HT-29 (cell line): ENCODE results near the gene KLHL6. TPM values are rescaled to one million over a fixed set of nuclear protein-coding genes. Genes with fewer than 3 reads are reported as not detected.
"Not testable (repeated sequence)": the region's sequence is repeated elsewhere in the genome, so short reads cannot be mapped to it uniquely, and the experiment has no call there.

Source experiments
- DNase-seq: peaks from one replicate; pipeline ENCODE4 v3.0.0-alpha.2; 2015; ENCODE audit warnings: low spot score
- total RNA-seq: library from RNA; depleted of rRNA; stranded (reverse); fragments of >200 nt; shearing (Covaris generic); gene quantifications from 2 replicates; pipeline ENCODE4 v1.2.3, GENCODE V29; 2014

Gene KLHL6
- total RNA-seq, 1 experiment from 2014 or later: not detected

DNA sequence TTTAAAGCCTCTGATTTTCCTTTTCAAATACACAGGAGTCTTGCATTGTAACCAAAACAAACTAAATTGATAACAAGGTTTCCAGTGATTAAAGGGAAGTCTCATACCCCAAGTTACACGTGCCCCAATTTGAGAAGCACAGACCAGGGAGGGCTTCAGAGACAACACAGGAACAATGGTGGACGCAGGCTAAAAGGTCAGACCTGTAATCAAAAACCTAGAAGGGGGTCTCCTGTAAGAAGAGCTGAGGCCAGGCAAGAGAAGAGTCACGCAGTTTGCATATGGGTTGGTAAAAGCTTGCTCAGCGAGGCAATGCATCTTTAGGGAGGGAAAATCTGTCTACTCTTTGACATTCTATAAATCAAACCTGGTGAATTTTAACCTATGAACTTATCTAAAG is 68.5 kb downstream of the KLHL6 start:
- DNase-seq: no peak

DNA sequence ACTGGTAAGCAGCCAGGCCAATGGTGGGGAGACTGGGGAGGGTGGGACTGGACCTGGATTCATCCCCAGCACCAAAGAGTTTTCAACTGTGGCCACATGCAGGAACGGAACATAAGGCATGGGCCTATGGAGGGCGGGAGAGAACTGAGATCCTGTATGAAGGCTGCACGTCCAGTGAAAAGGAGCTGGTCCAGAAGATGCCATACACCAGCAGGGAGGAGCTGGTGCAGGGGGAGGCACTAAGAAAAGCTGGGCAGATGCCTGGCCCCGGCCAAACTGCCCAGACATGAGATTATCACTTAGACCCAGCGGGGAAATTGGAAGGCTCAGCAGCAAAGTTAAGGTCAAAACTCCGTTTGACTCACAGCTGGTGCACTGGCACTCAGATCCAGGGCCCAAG is 69.0 kb downstream of the KLHL6 start:
- DNase-seq: no peak

DNA sequence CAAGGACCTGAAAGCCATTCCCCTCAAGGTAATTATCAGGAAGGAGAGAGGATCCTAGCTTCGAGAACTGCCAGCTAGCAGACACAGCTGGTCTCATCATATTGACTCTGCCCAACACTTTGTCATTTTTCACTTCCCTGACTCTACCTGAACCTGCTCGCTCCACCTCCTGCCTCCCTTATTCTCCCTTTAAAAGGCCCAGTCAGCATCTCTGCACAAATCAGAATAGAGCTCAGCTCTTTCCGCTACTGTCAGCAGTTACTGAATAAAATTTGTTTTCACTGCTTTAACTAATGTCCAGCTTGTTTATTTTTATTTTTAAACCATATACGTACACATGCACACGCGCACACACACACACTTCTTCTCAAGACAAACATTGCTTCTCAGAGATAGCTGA is 69.9 kb downstream of the KLHL6 start:
- DNase-seq: no peak

DNA sequence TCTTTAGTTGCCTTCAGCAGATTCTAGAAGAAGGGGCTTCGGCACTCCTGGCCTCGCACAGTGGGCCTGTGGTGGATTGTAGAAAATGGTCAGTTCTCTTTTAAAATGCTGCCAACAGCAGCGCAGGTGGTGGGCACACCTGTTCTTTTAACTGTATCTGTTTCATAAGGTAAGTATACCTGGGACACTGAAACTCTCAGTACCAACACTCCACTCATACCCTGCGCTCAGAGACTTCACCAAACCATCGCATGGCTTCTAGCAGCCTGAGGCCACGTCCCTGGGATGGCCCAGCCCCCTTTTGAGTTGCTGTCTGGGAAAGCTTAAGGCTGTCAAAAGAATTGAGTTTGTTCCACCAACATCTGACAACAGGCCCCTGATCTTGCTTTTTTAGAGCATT is 70.4 kb downstream of the KLHL6 start:
- no peak for DNase-seq

DNA sequence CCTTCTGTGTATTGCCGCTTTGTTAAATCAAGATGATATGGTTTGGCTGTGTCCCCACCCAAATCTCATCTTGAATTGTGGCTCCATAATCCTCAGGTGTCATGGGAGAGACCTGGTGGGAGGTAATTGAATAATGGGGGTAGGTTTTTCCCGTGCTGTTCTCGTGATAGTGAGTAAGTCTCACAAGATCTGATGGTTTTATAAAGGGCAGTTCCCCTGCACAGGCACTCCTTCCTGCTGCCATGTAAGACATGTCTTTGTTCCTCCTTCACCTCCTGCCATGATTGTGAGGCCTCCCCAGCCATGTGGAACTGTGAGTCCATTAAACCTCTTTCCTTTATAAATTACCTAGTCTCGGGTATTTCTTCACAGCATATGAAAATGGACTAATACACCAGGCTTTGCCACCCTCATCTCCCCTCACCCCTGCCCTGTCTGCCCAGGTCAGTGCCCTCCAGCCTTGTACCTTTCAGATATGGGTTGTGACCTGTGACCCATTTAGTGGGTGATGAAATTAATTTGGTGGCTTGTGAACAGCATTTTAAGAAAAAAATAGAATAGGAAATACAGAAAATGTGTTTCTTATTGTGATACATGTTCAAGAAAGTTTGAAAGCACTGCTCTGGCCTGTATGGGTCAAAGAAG is 71.0 kb downstream of the KLHL6 start:
- DNase-seq: no peak

DNA sequence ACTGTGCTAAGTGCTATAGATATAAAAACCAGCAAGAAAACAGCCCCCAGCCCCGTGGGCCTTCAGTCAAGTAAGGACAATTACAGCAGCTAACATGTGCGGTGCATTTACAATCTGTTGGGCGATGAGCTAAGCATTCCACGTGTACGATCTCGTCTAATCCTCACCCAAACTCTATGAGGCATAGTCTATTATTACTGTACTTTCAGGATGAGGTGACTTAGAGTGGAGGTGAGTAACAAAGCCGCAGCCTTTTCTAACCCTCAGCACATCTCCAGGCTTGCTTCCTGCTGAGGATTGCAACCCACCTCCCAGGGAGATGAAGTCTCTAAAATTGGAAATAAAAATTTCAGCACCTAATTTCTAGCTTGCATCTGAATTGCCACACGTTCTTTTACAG is 73.9 kb downstream of the KLHL6 start:
- DNase-seq: no peak

DNA sequence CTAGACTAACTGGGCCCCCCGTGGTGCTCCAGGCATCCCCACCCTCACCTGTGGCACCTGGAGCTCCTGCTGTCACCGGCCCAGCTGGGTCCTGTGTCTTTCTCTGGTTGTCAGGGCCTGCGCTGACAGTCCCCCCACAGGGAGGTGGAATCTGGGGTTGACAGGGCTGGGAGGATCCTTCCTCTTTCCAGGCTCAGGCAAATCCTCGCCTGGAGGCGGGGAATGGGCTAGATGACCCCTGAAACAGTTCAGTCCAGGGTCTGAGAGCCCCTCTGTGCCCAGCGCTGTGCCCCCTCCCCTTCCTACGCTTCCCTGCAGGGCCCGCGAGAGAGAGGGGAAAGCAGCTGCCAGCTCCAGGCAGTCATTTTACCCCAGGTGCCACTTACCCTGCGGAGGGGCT is 77.0 kb downstream of the KLHL6 start:
- DNase-seq: no peak

DNA sequence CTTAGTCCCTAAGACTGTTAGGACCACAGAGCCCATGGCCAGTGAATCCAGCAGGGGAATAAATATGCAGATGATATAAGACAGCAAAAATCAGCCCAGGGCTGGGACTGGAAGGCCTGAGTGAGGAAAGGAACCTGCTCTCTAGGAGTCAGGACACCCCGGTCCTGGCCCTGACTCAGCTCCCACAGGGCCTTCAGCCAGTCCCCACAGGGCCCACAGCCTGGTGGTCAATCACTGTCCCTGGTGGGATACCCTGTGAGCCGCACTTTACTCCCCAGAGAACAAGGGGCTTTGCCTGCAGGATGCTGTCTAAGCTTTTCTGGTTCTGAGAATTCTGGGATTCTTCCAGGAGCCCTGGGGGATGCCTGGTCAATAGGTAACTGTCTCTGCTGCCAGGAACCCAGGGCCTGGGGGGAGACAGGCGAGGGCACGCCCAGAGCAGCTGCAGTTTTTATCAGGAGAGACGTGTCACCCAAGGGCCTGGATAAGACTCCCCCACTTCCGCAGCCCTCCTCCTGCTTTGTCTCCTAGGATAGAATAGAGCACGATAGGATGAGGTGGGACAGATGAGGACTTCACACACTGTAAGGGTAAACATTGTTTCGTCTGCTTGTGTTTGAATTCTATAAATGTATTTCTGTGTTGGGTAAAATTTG is 77.6 kb downstream of the KLHL6 start:
- no peak for DNase-seq

DNA sequence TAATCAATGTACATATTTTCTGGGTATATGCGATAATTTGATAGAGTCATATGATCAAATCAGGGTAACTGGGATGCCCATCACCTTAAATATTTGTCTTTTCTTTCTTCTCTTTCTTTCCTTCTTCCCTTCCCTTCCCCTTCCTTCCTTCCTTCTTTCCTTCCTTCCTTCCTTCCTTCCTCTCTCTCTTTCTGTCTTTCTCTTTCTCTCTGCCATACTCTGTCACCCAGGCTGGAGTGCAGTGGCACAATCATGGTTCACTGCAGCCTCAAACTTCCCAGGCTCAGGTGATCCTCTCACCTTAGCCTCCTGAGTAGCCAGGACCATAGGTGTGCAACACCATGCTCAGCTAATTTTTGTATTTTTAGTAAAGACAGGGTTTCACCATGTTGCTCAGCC is 79.7 kb downstream of the KLHL6 start:
- not testable (repeated sequence) for DNase-seq

DNA sequence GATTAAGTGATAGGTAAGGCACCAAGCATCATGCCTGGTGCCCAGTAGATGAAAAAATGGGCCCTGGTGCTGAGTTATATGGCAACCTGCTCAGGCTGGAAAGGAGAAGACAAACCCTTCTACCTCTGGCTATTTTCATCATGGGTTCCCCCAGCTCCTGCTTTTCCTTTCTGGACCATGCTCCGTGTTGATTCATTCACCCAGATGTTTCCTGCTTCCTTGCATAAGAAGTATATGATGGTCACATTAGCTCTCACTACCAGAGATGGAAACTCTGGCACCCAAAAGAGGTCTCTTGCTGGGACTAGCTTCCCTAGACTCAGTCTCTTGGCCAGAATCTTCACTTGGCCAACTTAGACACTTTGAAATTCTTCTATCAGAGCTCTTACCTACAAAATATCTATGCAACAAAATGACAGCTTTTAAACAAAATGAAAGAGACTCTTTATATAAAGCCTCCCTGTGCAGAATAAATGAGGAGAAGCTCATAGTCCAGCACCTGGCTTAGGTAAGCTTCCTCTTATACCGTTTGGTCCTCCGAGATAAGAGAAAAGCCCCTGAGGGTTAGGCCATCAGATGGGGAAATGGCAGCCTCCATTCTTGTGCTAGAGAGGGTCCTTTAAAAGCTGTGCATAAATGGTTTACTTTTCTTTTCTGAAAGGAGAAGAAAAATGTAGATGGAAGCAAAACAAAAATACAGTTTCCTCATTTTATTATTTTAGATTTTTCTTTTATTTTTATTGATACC is 80.3 kb downstream of the KLHL6 start:
- DNase-seq: no peak

DNA sequence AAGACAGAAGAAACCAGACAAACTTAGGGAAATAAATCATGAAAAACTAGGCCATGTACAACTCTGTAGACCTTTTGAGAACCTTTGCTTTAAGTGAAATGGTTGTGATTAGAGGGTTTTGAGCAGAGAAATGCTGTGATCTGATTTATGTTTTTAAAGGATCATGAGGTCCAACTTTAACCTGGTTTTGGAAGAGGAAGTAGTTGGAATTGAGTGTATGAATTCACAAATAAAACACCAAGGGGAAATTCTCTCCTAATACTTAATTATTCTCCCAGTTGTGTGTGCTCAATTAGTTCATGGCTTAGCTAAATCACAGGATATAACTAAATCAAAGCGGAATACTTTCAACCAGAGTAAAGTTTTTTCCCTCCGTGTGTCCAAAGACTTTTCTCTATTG is 81.5 kb downstream of the KLHL6 start:
- no peak for DNase-seq

DNA sequence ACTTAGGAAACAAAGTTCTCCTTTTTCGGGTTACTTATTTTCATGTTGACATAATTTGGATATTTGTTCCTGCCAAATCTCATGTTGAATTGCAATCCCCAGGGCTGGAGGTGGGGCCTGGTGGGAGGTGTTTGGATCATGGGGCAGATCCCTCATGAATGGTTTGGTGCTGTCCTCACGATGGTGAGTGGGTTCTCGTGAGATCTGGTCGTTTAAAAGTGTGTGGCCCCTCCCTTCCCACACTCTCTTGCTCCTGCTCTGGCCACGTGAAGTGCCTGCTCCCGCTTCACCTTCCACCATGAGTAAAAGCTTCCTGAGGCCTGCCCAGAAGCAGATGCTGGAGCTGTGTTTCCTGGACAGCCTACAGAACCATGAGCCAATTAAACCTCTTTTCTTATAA is 83.4 kb downstream of the KLHL6 start:
- no peak for DNase-seq

DNA sequence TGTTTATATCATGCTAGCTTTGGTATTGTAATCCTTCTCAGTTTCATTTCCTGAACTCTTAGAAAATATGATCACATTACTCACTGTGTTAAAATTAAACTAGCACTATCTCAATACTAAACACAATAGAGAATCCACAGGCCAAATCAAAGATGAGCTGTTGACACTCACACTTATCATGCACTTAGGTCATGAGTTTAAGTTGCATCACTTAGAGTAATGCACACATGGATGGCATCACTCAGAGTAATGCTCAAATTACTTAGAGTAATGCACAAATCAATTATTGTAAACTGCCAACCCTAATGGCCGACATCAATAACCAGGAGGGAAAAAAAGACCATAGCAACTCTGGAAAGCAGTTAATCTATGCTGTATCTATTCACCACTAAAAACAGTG is 87.1 kb downstream of the KLHL6 start:
- DNase-seq: no peak

DNA sequence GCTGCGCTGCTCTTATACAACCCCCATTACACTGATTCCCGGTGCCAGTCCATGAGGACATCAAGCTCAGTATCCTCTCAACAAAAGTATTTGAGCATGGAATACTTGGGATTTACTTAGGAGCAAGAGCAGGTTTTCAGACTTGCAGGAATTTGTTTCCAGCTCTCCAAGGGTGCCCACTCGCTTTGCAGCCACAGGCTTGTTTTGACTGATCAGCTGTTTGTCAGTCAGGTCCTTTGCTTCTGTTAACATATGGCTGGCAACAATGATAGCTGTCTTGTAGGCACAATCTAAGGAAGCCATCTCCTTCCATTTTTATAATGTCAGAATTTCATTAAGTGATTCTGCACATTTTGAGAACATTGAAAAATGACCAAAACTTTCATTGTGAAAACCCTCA is 88.9 kb downstream of the KLHL6 start:
- DNase-seq: no peak

DNA sequence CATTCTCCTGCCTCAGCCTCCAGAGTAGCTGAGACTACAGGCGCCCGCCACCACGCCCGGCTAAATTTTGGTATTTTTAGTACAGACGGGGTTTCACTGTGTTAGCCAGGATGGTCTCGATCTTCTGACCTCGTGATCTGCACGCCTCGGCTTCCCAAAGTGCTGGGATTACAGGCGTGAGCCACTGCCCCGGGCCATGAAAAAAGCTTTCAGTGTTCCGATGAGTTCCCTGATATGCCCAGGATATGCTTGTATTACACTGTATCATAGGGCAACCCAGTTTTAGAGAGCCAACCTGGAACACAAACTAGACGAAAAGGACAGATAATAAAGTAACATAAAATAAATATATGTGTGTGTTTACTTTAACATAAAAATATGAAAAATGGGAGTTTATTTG is 89.8 kb downstream of the KLHL6 start:
- not testable (repeated sequence) for DNase-seq

DNA sequence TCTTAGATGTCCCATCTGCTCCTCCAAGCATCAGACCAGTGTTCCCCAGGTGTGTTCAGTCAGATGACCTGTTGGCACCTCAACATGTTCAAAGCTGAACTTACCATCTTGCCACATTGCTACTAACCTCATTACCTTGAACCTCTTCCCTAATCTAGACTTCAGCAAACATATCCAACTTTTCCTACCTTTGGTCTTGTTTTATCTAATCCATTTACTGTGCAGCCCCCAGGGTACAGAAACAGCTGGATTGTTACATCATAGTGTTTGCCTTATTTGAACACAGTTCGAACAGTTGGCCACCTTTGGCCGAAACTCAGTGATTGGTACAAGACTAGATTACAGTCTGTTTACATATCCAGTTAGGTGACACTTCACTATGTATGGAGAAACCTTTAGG is 91.0 kb downstream of the KLHL6 start:
- no peak for DNase-seq

DNA sequence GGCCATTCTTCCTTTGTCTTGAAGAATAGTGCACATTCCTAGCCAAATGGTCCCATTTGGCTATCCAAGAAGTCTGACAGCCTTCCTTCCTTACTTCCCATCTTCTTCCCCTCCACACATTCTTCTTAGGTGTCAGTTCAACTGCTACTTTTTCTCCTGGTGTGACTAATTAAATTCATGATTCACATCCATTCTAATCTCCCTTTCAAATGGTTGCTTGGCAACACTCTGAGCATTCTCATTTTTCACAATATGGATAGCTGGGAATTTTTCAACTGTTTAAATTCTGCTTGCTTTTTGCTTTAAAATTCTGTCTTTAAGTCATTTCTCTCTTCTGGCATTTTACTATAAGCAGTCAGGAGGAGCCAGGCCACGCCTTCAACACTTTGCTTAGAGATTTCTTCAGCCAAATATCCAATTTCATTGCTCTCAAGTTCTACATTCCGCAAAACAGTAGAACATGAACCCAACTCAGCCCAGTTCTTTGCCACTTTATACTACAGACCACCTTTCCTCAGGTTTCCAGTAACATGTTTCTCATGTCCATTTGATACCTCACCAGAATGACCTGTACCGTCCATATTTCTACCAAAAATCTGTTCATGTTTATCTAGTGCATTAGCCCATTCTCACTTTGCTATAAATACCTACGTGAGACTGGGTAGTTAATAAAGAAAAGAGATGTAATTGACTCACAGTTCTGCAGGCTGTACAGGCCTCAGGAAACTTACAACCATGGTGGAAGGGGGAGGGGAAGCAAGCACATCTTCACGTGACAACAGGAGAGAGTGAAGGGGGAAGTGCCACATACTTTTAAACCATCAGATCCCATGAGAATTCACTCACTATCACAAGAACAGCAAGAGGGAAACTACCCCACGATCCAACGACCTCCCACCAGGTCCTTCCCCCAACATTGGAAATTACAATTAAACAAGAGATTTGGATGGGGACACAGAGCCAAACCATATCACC is 95.1 kb downstream of the KLHL6 start:
- DNase-seq: no peak

DNA sequence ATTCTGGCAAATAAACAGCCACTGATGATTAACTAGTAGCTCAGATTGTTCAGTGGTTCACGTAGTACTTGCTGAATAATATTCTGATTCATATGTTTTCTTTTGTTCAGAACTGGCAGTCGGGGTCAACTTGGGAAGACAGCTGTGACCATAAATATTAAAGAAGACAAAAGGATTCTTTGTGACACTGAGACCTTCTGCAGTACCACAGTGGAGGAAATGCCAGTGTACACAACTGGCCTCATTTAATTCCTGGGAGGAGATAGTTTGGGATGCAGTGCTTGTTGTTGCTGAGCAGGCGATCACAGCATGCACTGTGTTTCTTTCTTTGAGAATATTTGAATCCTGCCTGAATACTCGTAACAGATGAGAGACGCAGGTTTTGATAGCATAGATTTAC is 100.4 kb downstream of the KLHL6 start:
- peak; percentile 19 for DNase-seq

DNA sequence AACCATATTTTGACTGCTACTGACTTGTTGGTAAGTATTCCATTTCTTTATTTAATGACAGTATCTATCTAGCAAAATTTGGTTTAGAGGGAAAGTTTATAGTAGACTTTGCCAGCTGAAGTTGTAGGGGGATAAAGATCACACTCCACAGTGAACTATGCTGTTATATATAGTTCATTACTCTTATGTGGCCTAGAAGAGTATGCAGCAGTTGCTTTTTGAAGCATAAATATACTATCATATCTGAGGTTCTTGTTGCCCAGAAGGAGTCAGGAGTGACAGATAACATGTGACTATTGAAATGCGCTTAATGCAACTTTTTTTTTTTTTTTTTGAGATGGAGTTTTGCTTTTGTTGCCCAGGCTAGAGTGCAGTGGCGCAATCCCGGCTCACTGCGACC is 101.4 kb downstream of the KLHL6 start:
- DNase-seq: no peak

DNA sequence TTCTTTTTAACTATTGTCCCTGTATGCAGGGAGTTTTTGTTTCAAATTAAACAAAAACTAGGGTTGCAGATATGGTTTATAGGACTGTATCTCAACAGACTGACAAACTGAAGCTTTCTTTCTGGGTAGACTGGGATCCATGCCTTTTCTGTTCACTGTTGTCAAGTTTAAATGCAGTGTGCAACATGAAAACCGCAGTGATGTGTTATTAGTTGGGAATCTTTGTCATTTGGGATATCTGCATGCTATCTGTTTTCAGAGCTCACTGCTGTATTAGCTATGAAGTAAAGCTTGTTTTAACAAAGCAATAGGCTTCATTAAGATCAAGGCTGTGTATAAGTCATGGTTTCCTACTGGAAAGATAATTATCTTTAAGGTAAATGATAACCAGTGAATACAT is 105.7 kb downstream of the KLHL6 start:
- no peak for DNase-seq

DNA sequence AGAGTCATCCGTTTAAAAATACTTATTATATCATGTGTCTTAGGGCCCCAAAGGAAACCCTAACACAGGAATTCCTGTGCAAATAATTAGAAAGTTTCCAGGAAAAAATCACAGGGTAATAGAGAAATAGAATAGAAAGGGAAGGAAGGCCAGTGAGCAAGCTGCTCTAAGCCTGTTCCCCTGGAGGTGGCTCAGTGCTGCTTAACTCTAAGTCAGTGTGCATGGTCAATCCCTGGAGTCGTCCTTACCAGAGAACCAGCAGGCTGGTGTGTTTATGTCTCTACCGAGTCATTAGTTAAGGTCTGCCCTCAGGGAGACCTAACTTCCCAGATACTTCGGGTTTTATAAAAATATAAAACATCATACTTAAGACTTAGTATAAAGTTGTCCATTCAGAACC is 106.1 kb downstream of the KLHL6 start:
- no peak for DNase-seq
